Activated CD4-positive, alpha-beta T cell treated with anti-CD3 and anti-CD28 coated beads for 36 hours (primary cell): Measurements from ENCODE around the gene ITPRID1. TPM values are rescaled to one million over a fixed set of nuclear protein-coding genes. Genes with fewer than 3 reads are reported as not detected.

ENCODE experiments used
- ATAC-seq: fragments of 200-7000 bp; cut with Tn5 transposase; one replicate; pipeline ENCODE4 v1.10.0; 2021; ENCODE audit warnings: mild to moderate bottlenecking, moderate library complexity
- CTCF ChIA-PET: fragments of 350-600 bp; sonication (Branson Sonifier 250); formaldehyde crosslinking; loops from one replicate; lab custom pipeline; 2021; ENCODE audit warnings: antibody characterized with exemption; lab: Charles Lee
- POLR2A ChIA-PET: fragments of 350-600 bp; sonication (Branson Sonifier 250); formaldehyde crosslinking; loops from one replicate; lab custom pipeline; 2021; ENCODE audit warnings: antibody characterized with exemption, inconsistent platforms; lab: Charles Lee
- DNase-seq: peaks from one replicate; pipeline ENCODE4 v3.0.0-alpha.2; 2020
- H3K27ac Mint-ChIP-seq: one replicate; pipeline ENCODE4 v1.8.0; 2021; ENCODE audit warnings: mixed read lengths
- H3K27me3 Mint-ChIP-seq: one replicate; pipeline ENCODE4 v1.8.0; 2021; ENCODE audit warnings: mixed read lengths
- H3K36me3 Mint-ChIP-seq: one replicate; pipeline ENCODE4 v1.8.0; 2021; ENCODE audit warnings: low read depth, mixed read lengths
- H3K4me1 Mint-ChIP-seq: one replicate; pipeline ENCODE4 v1.8.0; 2021; ENCODE audit warnings: mixed read lengths
- H3K4me3 Mint-ChIP-seq: one replicate; pipeline ENCODE4 v1.8.0; 2021; ENCODE audit warnings: mild to moderate bottlenecking, moderate library complexity, mixed read lengths
- H3K9me3 Mint-ChIP-seq: one replicate; pipeline ENCODE4 v1.8.0; 2021; ENCODE audit warnings: low read depth, mixed read lengths
- intact Hi-C, 2 experiments: fragments of 100-400 bp; cut with DNase I in 1 of 2; cut with micrococcal nuclease in 1 of 2; formaldehyde crosslinking; loops; one replicate each; pipeline versions ENCODE4 v1.14.2 to v1.15.1; 2022 to 2024; cut with DNase I, micrococcal nuclease
- total RNA-seq, 2 experiments: library from RNA; stranded (reverse); gene quantifications; one replicate each; pipeline ENCODE4 v1.2.3, GENCODE V29; 2021

The ITPRID1 gene
- total RNA-seq, 2 experiments from 2014 or later: not detected

- Mint-ChIP-seq H3K27ac (no peak overlapping the region), H3K36me3 (no peaks in the 10 kb centered on the region), H3K27me3 (no peaks in the 10 kb centered on the region), H3K4me3 (no peak overlapping the region), H3K9me3 (peaks cover 1% of the 10 kb centered on the region), H3K4me1 (no peaks in the 10 kb centered on the region)
- no peak for ATAC-seq
- intact Hi-C loops: no loop called here
- CTCF ChIA-PET: no interaction called here
- POLR2A ChIA-PET: no interaction called here
- no peak for DNase-seq
Observed at GRCh38 chr7:31563522-31563921, 49.6 kb downstream of the ITPRID1 start.

- ChIA-PET POLR2A (no interaction called here), CTCF (no interaction called here)
- Mint-ChIP-seq H3K4me1 (no peaks in the 10 kb centered on the region), H3K27me3 (no peaks in the 10 kb centered on the region), H3K4me3 (no peak overlapping the region), H3K27ac (no peak overlapping the region), H3K9me3 (peaks cover 1% of the 10 kb centered on the region), H3K36me3 (no peaks in the 10 kb centered on the region)
- DNase-seq (no peak), ATAC-seq (no peak)
- intact Hi-C loops: no loop called here
Observed at GRCh38 chr7:31563951-31564350, 50.1 kb downstream of the ITPRID1 start.

- ATAC-seq (no peak), DNase-seq (no peak)
- Mint-ChIP-seq H3K27me3 (no peaks in the 10 kb centered on the region), H3K4me3 (no peak overlapping the region), H3K9me3 (peaks cover 1% of the 10 kb centered on the region), H3K4me1 (no peaks in the 10 kb centered on the region), H3K27ac (no peak overlapping the region), H3K36me3 (no peaks in the 10 kb centered on the region)
- CTCF ChIA-PET: interaction anchor here (0.8 kb wide), 1 partner anchor 185 kb away, joined by 3 read pairs; no protein-coding TSS in a partner anchor
- POLR2A ChIA-PET: no interaction called here
- intact Hi-C loops: no loop called here
Observed at GRCh38 chr7:31564661-31565060, 50.8 kb downstream of the ITPRID1 start.

- no peak overlapping the region for H3K27ac Mint-ChIP-seq
- CTCF ChIA-PET: no interaction called here
- no peak overlapping the region for H3K4me3 Mint-ChIP-seq
- H3K9me3 Mint-ChIP-seq: no peaks in the 10 kb centered on the region
- DNase-seq (no peak), ATAC-seq (no peak)
- POLR2A ChIA-PET: no interaction called here
- intact Hi-C loops: no loop called here
- no peaks in the 10 kb centered on the region for H3K4me1 Mint-ChIP-seq
- no peaks in the 10 kb centered on the region for H3K27me3 Mint-ChIP-seq
- H3K36me3 Mint-ChIP-seq: no peaks in the 10 kb centered on the region
Observed at GRCh38 chr7:31569528-31569927, 55.6 kb downstream of the ITPRID1 start.

GRCh38 chr7:31583526-31583925 lies 69.6 kb downstream of the ITPRID1 start:
- intact Hi-C loops: no loop called here
- no peaks in the 10 kb centered on the region for H3K27me3 Mint-ChIP-seq
- POLR2A ChIA-PET: no interaction called here

GRCh38 chr7:31583942-31584341 lies 70.1 kb downstream of the ITPRID1 start:
- H3K4me1 Mint-ChIP-seq: no peaks in the 10 kb centered on the region
- H3K4me3 Mint-ChIP-seq: no peak overlapping the region
- no peaks in the 10 kb centered on the region for H3K9me3 Mint-ChIP-seq
- no peak overlapping the region for H3K27ac Mint-ChIP-seq
- ChIA-PET CTCF (no interaction called here), POLR2A (no interaction called here)
- intact Hi-C loops: no loop called here
- H3K27me3 Mint-ChIP-seq: no peaks in the 10 kb centered on the region
- DNase-seq (no peak), ATAC-seq (no peak)
- no peaks in the 10 kb centered on the region for H3K36me3 Mint-ChIP-seq

More at GRCh38 chr7:31583526-31583925, 69.6 kb downstream of the ITPRID1 start:
- Mint-ChIP-seq H3K4me3 (no peak overlapping the region), H3K9me3 (no peaks in the 10 kb centered on the region), H3K4me1 (no peaks in the 10 kb centered on the region), H3K27ac (no peak overlapping the region), H3K36me3 (no peaks in the 10 kb centered on the region)
- CTCF ChIA-PET: no interaction called here
- ATAC-seq (no peak), DNase-seq (no peak)

- ATAC-seq (no peak), DNase-seq (no peak)
- peaks cover 4% of the 10 kb centered on the region for H3K9me3 Mint-ChIP-seq
- H3K36me3 Mint-ChIP-seq: no peaks in the 10 kb centered on the region
- no peaks in the 10 kb centered on the region for H3K27me3 Mint-ChIP-seq
- intact Hi-C loops: no loop called here
- H3K4me3 Mint-ChIP-seq: no peak overlapping the region
- H3K27ac Mint-ChIP-seq: no peak overlapping the region
- H3K4me1 Mint-ChIP-seq: no peaks in the 10 kb centered on the region
- POLR2A ChIA-PET: no interaction called here
- CTCF ChIA-PET: no interaction called here
Observed at GRCh38 chr7:31595390-31595789, 81.5 kb downstream of the ITPRID1 start.

GRCh38 chr7:31602041-31602625 lies 88.2 kb downstream of the ITPRID1 start:
- intact Hi-C loops: no loop called here
- Mint-ChIP-seq H3K4me3 (no peak overlapping the region), H3K9me3 (no peaks in the 10 kb centered on the region), H3K36me3 (no peaks in the 10 kb centered on the region), H3K27ac (no peak overlapping the region), H3K4me1 (no peaks in the 10 kb centered on the region), H3K27me3 (no peaks in the 10 kb centered on the region)
- ChIA-PET CTCF (no interaction called here), POLR2A (no interaction called here)
- ATAC-seq (no peak), DNase-seq (no peak)

GRCh38 chr7:31603046-31603445 lies 89.2 kb downstream of the ITPRID1 start:
- intact Hi-C loops: no loop called here
- ChIA-PET POLR2A (no interaction called here), CTCF (no interaction called here)
- Mint-ChIP-seq H3K27me3 (no peaks in the 10 kb centered on the region), H3K9me3 (no peaks in the 10 kb centered on the region), H3K4me1 (no peaks in the 10 kb centered on the region), H3K4me3 (no peak overlapping the region), H3K36me3 (no peaks in the 10 kb centered on the region), H3K27ac (no peak overlapping the region)
- no peak for ATAC-seq
- DNase-seq: no peak

GRCh38 chr7:31613604-31614003 lies 99.7 kb downstream of the ITPRID1 start:
- H3K9me3 Mint-ChIP-seq: no peaks in the 10 kb centered on the region
- intact Hi-C loops: no loop called here
- no peak overlapping the region for H3K27ac Mint-ChIP-seq
- H3K4me3 Mint-ChIP-seq: no peak overlapping the region
- ATAC-seq (no peak), DNase-seq (no peak)
- POLR2A ChIA-PET: no interaction called here
- no peaks in the 10 kb centered on the region for H3K4me1 Mint-ChIP-seq
- CTCF ChIA-PET: no interaction called here
- H3K27me3 Mint-ChIP-seq: no peaks in the 10 kb centered on the region
- no peaks in the 10 kb centered on the region for H3K36me3 Mint-ChIP-seq

GRCh38 chr7:31633467-31633866 lies 119.6 kb downstream of the ITPRID1 start:
- DNase-seq (no peak), ATAC-seq (no peak)
- CTCF ChIA-PET: interaction anchor here (1.1 to 3.4 kb wide), 2 partner anchors 440 to 499 kb away, joined by 3 to 12 read pairs; no protein-coding TSS in a partner anchor
- Mint-ChIP-seq H3K36me3 (no peaks in the 10 kb centered on the region), H3K4me3 (no peak overlapping the region), H3K27ac (no peak overlapping the region), H3K27me3 (no peaks in the 10 kb centered on the region), H3K4me1 (no peaks in the 10 kb centered on the region), H3K9me3 (no peaks in the 10 kb centered on the region)
- intact Hi-C loops: loop anchor here (1.0 to 5.0 kb wide), 2 partner anchors 191 to 499 kb away; no protein-coding TSS in a partner anchor
- POLR2A ChIA-PET: no interaction called here

- ChIA-PET POLR2A (no interaction called here), CTCF (interaction anchor here (1.1 to 3.4 kb wide), 2 partner anchors 441 to 500 kb away, joined by 3 to 12 read pairs; no protein-coding TSS in a partner anchor)
- no peaks in the 10 kb centered on the region for H3K9me3 Mint-ChIP-seq
- no peak overlapping the region for H3K4me3 Mint-ChIP-seq
- no peak overlapping the region for H3K27ac Mint-ChIP-seq
- no peaks in the 10 kb centered on the region for H3K4me1 Mint-ChIP-seq
- no peaks in the 10 kb centered on the region for H3K36me3 Mint-ChIP-seq
- intact Hi-C loops: loop anchor here (1.0 to 5.0 kb wide), 2 partner anchors 192 to 500 kb away; no protein-coding TSS in a partner anchor
- ATAC-seq (no peak), DNase-seq (peak; percentile 12)
- no peaks in the 10 kb centered on the region for H3K27me3 Mint-ChIP-seq
Observed at GRCh38 chr7:31633894-31634494, 120.1 kb downstream of the ITPRID1 start.
